Measurements from ENCODE around the gene CNIH1.

CNIH1 gene

GRCh38 chr14:54440873-54441868 lies at the start of gene CNIH1:
CNIH1 (minus strand) TSS chr14:54441374; CDS start chr14:54441327, 47 bp downstream.
- peak; percentile 89 for DNase-seq

- DNase-seq = no peak
These were observed 49.4 kb upstream of the CNIH1 start for GRCh38 chr14:54490445-54491175.

GRCh38 chr14:54489731-54490444 lies 48.7 kb upstream of the CNIH1 start:
- DNase-seq = no peak

GRCh38 chr14:54489318-54489683 lies 48.1 kb upstream of the CNIH1 start:
- no peak for DNase-seq

- DNase-seq = peak; percentile 89
These were observed 47.6 kb upstream of the CNIH1 start, which contains the start of gene GMFB for GRCh38 chr14:54488646-54489317. GMFB (minus strand) TSS chr14:54488980; CDS start chr14:54488927, 53 bp downstream.

- no peak for DNase-seq
These were observed 47.1 kb upstream of the CNIH1 start for GRCh38 chr14:54488318-54488645.

GRCh38 chr14:54487771-54488170 lies 46.6 kb upstream of the CNIH1 start:
- no peak for DNase-seq

- no peak for DNase-seq
These were observed 45.5 kb upstream of the CNIH1 start for GRCh38 chr14:54486685-54487084.

- DNase-seq = peak; percentile 28
These were observed 42.7 kb upstream of the CNIH1 start for GRCh38 chr14:54483846-54484245.

- peak; percentile 36 for DNase-seq
These were observed 42.0 kb upstream of the CNIH1 start for GRCh38 chr14:54483073-54483745.

- no peak for DNase-seq
These were observed 40.5 kb upstream of the CNIH1 start for GRCh38 chr14:54481695-54482094.

- DNase-seq = no peak
These were observed 39.8 kb upstream of the CNIH1 start for GRCh38 chr14:54480830-54481562.

- no peak for DNase-seq
These were observed 37.6 kb upstream of the CNIH1 start for GRCh38 chr14:54478636-54479215.

GRCh38 chr14:54475911-54476310 lies 34.7 kb upstream of the CNIH1 start:
- DNase-seq = no peak

GRCh38 chr14:54475187-54475899 lies 34.2 kb upstream of the CNIH1 start:
- DNase-seq = no peak

GRCh38 chr14:54474232-54474793 lies 33.1 kb upstream of the CNIH1 start:
- DNase-seq = no peak

- DNase-seq = no peak
These were observed 31.1 kb upstream of the CNIH1 start for GRCh38 chr14:54472315-54472714.

- DNase-seq = no peak
These were observed 30.5 kb upstream of the CNIH1 start for GRCh38 chr14:54471641-54472040.

GRCh38 chr14:54470701-54471100 lies 29.5 kb upstream of the CNIH1 start:
- no peak for DNase-seq

GRCh38 chr14:54467280-54467679 lies 26.1 kb upstream of the CNIH1 start:
- no peak for DNase-seq
